Measurements from ENCODE around the gene LETM1. TPM values are rescaled to one million over a fixed set of nuclear protein-coding genes. Genes with fewer than 3 reads are reported as not detected.

The LETM1 gene
- total and polyA plus RNA-seq, 2 of the 13 experiments (the other 11 are each of a cell fraction or from before 2014, with no cell fraction given): 9.7 to 41.6 TPM

DNA sequence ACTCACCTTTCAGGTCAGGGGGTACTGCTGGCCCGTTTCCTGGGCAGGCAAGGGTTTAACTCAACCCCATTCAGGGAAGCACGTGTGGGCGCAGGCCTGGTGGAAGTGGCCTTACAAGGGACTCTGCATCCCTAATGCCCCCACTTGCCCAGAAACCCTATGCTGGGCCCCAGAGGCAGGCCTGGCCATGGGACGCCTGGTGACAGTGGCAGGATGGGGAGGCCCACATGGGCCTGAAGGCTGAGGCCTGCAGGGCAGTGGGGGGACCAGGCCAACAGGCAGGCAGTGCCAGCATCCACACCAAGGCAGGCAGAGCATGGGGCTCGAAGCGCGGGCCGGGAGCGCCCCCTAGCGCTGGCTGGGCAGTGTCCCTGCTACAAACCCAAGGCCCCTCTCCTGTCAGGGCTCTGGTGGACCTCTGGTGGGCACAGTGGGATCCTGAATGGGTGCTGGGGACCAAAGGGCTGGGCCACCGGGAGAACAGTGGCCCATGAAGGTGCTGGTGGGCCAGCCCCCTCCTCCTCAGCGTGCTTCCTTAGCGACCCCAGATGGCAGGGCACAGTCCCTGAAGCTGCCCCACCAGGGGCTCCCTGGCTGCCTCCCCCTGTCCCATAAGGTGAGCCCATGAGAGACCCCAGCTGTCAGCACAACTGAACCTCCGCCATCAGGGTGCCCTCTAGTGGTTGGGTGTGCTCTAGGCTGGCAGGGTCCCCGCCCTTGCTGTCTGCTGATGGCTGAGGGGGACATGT, 46.0 kb downstream of the LETM1 start (continued):
- TF ChIP-seq SCMH1 (CRISPR knock-in tag; IDR thresholded peaks at IDR 0.05; ENCODE audit: borderline replicate concordance) (no peak), TAF15 (IDR thresholded peaks at IDR 0.05; ENCODE audit: low read depth, low read length, poor library complexity, severe bottlenecking) (peak; percentile 82), ZNF225 (CRISPR knock-in tag; IDR thresholded peaks at IDR 0.05) (no peak), WIZ (CRISPR knock-in tag; IDR thresholded peaks at IDR 0.05) (no peak), BRCA1 (CRISPR knock-in tag; IDR thresholded peaks at IDR 0.05) (no peak), RFXANK (CRISPR knock-in tag; IDR thresholded peaks at IDR 0.05) (no peak), SATB2 (CRISPR knock-in tag; IDR thresholded peaks at IDR 0.05) (no peak), ZNF841 (CRISPR knock-in tag; IDR thresholded peaks at IDR 0.05; ENCODE audit: borderline replicate concordance) (no peak), SMAD1 (CRISPR knock-in tag; IDR thresholded peaks at IDR 0.05; ENCODE audit: borderline replicate concordance, low read depth) (0 out of 2 replicates have a peak, but pooled peaks have one; percentile 30), ERF (CRISPR knock-in tag; IDR thresholded peaks at IDR 0.05) (peak; percentile 27; the same call in 1 of the 2 replicates), SAFB2 (CRISPR knock-in tag; IDR thresholded peaks at IDR 0.05; ENCODE audit: borderline replicate concordance, low read depth) (0 out of 2 replicates have a peak, but pooled peaks have one; percentile 52), ARID2 (CRISPR knock-in tag; IDR thresholded peaks at IDR 0.05; ENCODE audit: borderline replicate concordance) (0 out of 2 replicates have a peak, but pooled peaks have one; percentile 57), ZNF260 (CRISPR knock-in tag; IDR thresholded peaks at IDR 0.05; ENCODE audit: borderline replicate concordance, low read depth) (no peak)
- TF ChIP-seq, protein P1, sequence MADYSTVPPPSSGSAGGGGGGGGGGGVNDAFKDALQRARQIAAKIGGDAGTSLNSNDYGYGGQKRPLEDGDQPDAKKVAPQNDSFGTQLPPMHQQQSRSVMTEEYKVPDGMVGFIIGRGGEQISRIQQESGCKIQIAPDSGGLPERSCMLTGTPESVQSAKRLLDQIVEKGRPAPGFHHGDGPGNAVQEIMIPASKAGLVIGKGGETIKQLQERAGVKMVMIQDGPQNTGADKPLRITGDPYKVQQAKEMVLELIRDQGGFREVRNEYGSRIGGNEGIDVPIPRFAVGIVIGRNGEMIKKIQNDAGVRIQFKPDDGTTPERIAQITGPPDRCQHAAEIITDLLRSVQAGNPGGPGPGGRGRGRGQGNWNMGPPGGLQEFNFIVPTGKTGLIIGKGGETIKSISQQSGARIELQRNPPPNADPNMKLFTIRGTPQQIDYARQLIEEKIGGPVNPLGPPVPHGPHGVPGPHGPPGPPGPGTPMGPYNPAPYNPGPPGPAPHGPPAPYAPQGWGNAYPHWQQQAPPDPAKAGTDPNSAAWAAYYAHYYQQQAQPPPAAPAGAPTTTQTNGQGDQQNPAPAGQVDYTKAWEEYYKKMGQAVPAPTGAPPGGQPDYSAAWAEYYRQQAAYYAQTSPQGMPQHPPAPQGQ (CRISPR knock-in tag; IDR thresholded peaks at IDR 0.05; ENCODE audit: borderline replicate concordance): no peak; the same call in 1 of the 2 replicates
- TF ChIP-seq, protein P2, sequence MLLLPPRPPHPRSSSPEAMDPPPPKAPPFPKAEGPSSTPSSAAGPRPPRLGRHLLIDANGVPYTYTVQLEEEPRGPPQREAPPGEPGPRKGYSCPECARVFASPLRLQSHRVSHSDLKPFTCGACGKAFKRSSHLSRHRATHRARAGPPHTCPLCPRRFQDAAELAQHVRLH (CRISPR knock-in tag; IDR thresholded peaks at IDR 0.05; ENCODE audit: borderline replicate concordance, low read depth): peak; percentile 82; the same call in 1 of the 2 replicates
- TF ChIP-seq, protein P3, sequence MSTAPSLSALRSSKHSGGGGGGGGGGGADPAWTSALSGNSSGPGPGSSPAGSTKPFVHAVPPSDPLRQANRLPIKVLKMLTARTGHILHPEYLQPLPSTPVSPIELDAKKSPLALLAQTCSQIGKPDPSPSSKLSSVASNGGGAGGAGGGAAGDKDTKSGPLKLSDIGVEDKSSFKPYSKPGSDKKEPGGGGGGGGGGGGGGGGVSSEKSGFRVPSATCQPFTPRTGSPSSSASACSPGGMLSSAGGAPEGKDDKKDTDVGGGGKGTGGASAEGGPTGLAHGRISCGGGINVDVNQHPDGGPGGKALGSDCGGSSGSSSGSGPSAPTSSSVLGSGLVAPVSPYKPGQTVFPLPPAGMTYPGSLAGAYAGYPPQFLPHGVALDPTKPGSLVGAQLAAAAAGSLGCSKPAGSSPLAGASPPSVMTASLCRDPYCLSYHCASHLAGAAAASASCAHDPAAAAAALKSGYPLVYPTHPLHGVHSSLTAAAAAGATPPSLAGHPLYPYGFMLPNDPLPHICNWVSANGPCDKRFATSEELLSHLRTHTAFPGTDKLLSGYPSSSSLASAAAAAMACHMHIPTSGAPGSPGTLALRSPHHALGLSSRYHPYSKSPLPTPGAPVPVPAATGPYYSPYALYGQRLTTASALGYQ (CRISPR knock-in tag; IDR thresholded peaks at IDR 0.05): no peak
- TF ChIP-seq, protein P4, sequence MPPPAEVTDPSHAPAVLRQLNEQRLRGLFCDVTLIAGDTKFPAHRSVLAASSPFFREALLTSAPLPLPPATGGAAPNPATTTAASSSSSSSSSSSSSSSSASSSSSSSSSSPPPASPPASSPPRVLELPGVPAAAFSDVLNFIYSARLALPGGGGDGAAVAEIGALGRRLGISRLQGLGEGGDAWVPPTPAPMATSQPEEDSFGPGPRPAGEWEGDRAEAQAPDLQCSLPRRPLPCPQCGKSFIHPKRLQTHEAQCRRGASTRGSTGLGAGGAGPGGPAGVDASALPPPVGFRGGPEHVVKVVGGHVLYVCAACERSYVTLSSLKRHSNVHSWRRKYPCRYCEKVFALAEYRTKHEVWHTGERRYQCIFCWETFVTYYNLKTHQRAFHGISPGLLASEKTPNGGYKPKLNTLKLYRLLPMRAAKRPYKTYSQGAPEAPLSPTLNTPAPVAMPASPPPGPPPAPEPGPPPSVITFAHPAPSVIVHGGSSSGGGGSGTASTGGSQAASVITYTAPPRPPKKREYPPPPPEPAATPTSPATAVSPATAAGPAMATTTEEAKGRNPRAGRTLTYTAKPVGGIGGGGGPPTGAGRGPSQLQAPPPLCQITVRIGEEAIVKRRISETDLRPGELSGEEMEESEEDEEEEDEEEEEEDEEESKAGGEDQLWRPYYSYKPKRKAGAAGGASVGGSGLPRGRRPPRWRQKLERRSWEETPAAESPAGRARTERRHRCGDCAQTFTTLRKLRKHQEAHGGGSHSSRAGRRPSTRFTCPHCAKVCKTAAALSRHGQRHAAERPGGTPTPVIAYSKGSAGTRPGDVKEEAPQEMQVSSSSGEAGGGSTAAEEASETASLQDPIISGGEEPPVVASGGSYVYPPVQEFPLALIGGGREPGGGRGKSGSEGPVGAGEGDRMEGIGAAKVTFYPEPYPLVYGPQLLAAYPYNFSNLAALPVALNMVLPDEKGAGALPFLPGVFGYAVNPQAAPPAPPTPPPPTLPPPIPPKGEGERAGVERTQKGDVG (CRISPR knock-in tag; IDR thresholded peaks at IDR 0.05; ENCODE audit: borderline replicate concordance): no peak
- TF ChIP-seq, protein P5, sequence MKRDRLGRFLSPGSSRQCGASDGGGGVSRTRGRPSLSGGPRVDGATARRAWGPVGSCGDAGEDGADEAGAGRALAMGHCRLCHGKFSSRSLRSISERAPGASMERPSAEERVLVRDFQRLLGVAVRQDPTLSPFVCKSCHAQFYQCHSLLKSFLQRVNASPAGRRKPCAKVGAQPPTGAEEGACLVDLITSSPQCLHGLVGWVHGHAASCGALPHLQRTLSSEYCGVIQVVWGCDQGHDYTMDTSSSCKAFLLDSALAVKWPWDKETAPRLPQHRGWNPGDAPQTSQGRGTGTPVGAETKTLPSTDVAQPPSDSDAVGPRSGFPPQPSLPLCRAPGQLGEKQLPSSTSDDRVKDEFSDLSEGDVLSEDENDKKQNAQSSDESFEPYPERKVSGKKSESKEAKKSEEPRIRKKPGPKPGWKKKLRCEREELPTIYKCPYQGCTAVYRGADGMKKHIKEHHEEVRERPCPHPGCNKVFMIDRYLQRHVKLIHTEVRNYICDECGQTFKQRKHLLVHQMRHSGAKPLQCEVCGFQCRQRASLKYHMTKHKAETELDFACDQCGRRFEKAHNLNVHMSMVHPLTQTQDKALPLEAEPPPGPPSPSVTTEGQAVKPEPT (CRISPR knock-in tag; IDR thresholded peaks at IDR 0.05; ENCODE audit: low read depth): no peak
